DND-41 (cell line): Measurements from ENCODE around the gene ZNF440.

Experiments used
- EZH2 ChIP-seq: IDR thresholded peaks from 3 replicates; pipeline ENCODE4 v1.6.1; 2012; ENCODE audit warnings: borderline replicate concordance, low read depth, mild to moderate bottlenecking, moderate library complexity, low read length, inconsistent platforms; ENCODE audit not compliant: severe bottlenecking
- TF ChIP-seq, protein P1 (sequence below): IDR thresholded peaks from 2 replicates; pipeline ENCODE4 v1.5.1; 2012; ENCODE audit warnings: borderline replicate concordance, low read length, moderate library complexity, mild to moderate bottlenecking; ENCODE audit not compliant: poor library complexity, severe bottlenecking; ENCODE audit errors: extremely low read depth

DNA sequence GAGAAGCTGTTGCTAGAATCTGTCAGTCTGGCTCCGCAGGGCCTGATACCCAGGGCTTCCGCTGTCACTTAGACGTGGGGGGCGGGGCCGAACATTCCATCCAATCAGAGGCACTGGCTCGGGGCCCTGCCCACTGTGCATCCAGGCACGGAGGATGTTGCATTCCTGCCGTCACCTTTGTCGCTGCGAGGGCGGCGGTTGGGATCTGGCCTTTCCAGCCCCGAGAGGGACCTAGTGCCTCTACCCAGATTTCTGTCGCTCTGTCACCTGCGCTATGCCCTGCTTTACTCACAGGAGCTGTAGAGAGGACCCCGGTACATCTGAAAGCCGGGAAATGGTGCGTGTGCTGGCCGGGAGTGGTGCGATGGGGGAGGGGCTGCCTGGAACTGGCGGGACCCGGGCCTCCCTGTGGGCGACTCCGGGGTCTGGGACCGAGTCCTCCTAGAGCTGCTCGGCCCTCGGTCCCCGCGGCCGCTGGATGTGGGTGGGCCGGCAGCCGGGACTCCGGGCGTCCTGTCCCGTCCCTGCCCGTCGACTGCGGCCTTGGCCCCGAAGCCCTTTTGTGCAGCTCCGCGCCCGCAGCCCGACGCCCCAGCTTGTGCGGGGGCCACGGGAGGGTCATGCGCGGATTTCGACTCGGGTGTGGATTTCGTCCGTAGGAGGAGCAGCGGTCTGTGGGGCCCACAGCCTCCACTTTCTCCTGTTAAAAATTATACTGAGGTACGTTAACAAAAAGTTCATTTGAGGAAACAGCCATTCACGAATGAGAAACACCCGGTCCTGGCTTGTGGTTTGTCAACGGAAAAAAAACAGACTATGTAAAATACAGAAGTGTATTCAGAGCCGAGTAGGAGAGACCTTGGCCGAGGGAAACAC is 34.8 kb downstream of the ZNF440 start, which contains the start of gene ZNF439:
- TF ChIP-seq, protein P1, sequence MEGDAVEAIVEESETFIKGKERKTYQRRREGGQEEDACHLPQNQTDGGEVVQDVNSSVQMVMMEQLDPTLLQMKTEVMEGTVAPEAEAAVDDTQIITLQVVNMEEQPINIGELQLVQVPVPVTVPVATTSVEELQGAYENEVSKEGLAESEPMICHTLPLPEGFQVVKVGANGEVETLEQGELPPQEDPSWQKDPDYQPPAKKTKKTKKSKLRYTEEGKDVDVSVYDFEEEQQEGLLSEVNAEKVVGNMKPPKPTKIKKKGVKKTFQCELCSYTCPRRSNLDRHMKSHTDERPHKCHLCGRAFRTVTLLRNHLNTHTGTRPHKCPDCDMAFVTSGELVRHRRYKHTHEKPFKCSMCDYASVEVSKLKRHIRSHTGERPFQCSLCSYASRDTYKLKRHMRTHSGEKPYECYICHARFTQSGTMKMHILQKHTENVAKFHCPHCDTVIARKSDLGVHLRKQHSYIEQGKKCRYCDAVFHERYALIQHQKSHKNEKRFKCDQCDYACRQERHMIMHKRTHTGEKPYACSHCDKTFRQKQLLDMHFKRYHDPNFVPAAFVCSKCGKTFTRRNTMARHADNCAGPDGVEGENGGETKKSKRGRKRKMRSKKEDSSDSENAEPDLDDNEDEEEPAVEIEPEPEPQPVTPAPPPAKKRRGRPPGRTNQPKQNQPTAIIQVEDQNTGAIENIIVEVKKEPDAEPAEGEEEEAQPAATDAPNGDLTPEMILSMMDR: no peak
- TF ChIP-seq EZH2: no peak
